Gastroesophageal sphincter (tissue), 4 donors: ENCODE measurements around the gene SLC6A9. TPM values are rescaled to one million over a fixed set of nuclear protein-coding genes. Genes with fewer than 3 reads are reported as not detected.

Experiments
- ATAC-seq: fragments of 150-250 bp; one replicate; pipeline ENCODE4 v1.9.1; 2016; ENCODE audit warnings: mild to moderate bottlenecking, moderate library complexity
- H3K27ac ChIP-seq, 4 donors: fragments of 200-600 bp; sonication (generic) in 3 of 4; 1 replicate in 3 of 4; 2 replicates in 1 of 4; pipeline ENCODE4 v1.5.1; 2016 to 2019
- H3K27me3 ChIP-seq: fragments of 200-600 bp; sonication (generic); one replicate; pipeline ENCODE4 v1.5.1; 2019
- H3K36me3 ChIP-seq, 2 donors: fragments of 200-600 bp; sonication (generic); one replicate each; pipeline ENCODE4 v1.5.1; 2019; ENCODE audit warnings: control low read depth in 1 of 2
- H3K4me1 ChIP-seq, 3 donors: fragments of 200-600 bp; sonication (generic); 1 replicate in 2 of 3; 2 replicates in 1 of 3; pipeline ENCODE4 v1.5.1; 2016 to 2019; ENCODE audit warnings: control low read depth in 2 of 3
- H3K4me3 ChIP-seq, 2 donors: fragments of 200-600 bp; sonication (generic); one replicate each; pipeline ENCODE4 v1.5.1; 2019; ENCODE audit warnings: mild to moderate bottlenecking in 1 of 2, moderate library complexity in 1 of 2
- H3K9me3 ChIP-seq, 3 donors: fragments of 200-600 bp; sonication (generic); one replicate each; pipeline ENCODE4 v1.5.1; 2017 to 2019; ENCODE audit warnings: control low read depth in 2 of 3
- CTCF ChIP-seq, 4 experiments: fragments of 200-600 bp in 2 of 4; fragments of 450-650 bp in 2 of 4; sonication (generic) in 1 of 4; IDR thresholded peaks; one replicate each; pipeline ENCODE4 v1.5.1; 2017 to 2019; ENCODE audit warnings: antibody characterized with exemption in 4 of 4, mild to moderate bottlenecking in 2 of 4, moderate library complexity in 2 of 4
- EP300 ChIP-seq: sonication (generic); formaldehyde crosslinking; IDR thresholded peaks from one replicate; pipeline ENCODE4 v1.6.1; 2017; ENCODE audit warnings: antibody characterized with exemption, mild to moderate bottlenecking
- POLR2A ChIP-seq, 2 donors: fragments of 450-650 bp; IDR thresholded peaks; one replicate each; pipeline ENCODE4 v1.6.1; 2017; ENCODE audit warnings: antibody characterized with exemption in 2 of 2, mild to moderate bottlenecking in 2 of 2, moderate library complexity in 1 of 2
- POLR2AphosphoS5 ChIP-seq: sonication (generic); formaldehyde crosslinking; IDR thresholded peaks from one replicate; pipeline ENCODE4 v1.6.1; 2017; ENCODE audit warnings: antibody characterized with exemption
- WGBS, 2 donors: methylation state at CpG; one replicate each; pipeline ENCODE4 v1.1.5; 2018; ENCODE audit warnings: low coverage in 1 of 2; 5-methylcytosine and 5-hydroxymethylcytosine counted together
- total RNA-seq, 4 donors: library from RNA; depleted of rRNA; stranded (reverse); fragments of >200 nt; gene quantifications; one replicate each; pipeline ENCODE4 v1.1.0, GENCODE V29; 2016

The SLC6A9 gene
- total RNA-seq, 4 donors from 2014 or later = 1.8 to 14.2 (median 7.5) TPM

- peaks cover 0 to 55% of the 10 kb centered on the region in 2 donors for H3K36me3 ChIP-seq
- no peak for ATAC-seq
- WGBS, 2 donors = 86% methylated on average over 1 of the region's 8 CpGs; no CpG with 5 or more reads in 1 of the 2 donors
- H3K9me3 ChIP-seq = no peaks in the 10 kb centered on the region
- H3K27ac ChIP-seq = no peak overlapping the region
- H3K4me1 ChIP-seq = peaks cover 4 to 37% (median 19%) of the 10 kb centered on the region in 3 donors
- TF ChIP-seq POLR2AphosphoS5 (no peak), CTCF (IDR thresholded peaks at IDR 0.05) (no peak), EP300 (no peak), POLR2A (IDR thresholded peaks at IDR 0.05) (no peak)
- no peak overlapping the region for H3K4me3 ChIP-seq
- H3K27me3 ChIP-seq = no peaks in the 10 kb centered on the region
These were observed 49.0 kb downstream of the SLC6A9 start for GRCh38 chr1:43982241-43982640.

- no peak for TF ChIP-seq EP300
- no peak for TF ChIP-seq POLR2A (IDR thresholded peaks at IDR 0.05)
- no peak for TF ChIP-seq POLR2AphosphoS5
- no peak for TF ChIP-seq CTCF (IDR thresholded peaks at IDR 0.05)
- Histone ChIP-seq H3K4me1 (peaks cover 4 to 43% (median 25%) of the 10 kb centered on the region in 3 donors), H3K27me3 (no peaks in the 10 kb centered on the region), H3K9me3 (no peaks in the 10 kb centered on the region), H3K36me3 (peaks cover 0 to 61% of the 10 kb centered on the region in 2 donors), H3K27ac (no peak overlapping the region), H3K4me3 (no peak overlapping the region)
- ATAC-seq = no peak
- 92 to 97% methylated on average over 2 to 10 of the region's 20 CpGs for WGBS, 2 donors
These were observed 49.6 kb downstream of the SLC6A9 start for GRCh38 chr1:43981636-43982035.

GRCh38 chr1:43981135-43981491 lies 50.1 kb downstream of the SLC6A9 start:
- 86 to 90% methylated on average over 2 to 4 of the region's 20 CpGs for WGBS, 2 donors
- no peaks in the 10 kb centered on the region for H3K27me3 ChIP-seq
- H3K4me3 ChIP-seq = no peak overlapping the region
- H3K9me3 ChIP-seq = no peaks in the 10 kb centered on the region
- peaks cover 4 to 48% (median 30%) of the 10 kb centered on the region in 3 donors for H3K4me1 ChIP-seq
- H3K36me3 ChIP-seq = peaks cover 0 to 62% of the 10 kb centered on the region in 2 donors
- no peak for TF ChIP-seq CTCF (IDR thresholded peaks at IDR 0.05)
- no peak for TF ChIP-seq POLR2A (IDR thresholded peaks at IDR 0.05)
- no peak for TF ChIP-seq EP300
- ATAC-seq = no peak
- no peak overlapping the region for H3K27ac ChIP-seq

GRCh38 chr1:43980255-43981134 lies 50.8 kb downstream of the SLC6A9 start:
- 53 to 72% methylated on average over 3 to 6 of the region's 13 CpGs for WGBS, 2 donors
- peaks cover 4 to 54% (median 37%) of the 10 kb centered on the region in 3 donors for H3K4me1 ChIP-seq
- H3K4me3 ChIP-seq = peak overlapping the region in 1 of 2 donors; percentile 88

More at GRCh38 chr1:43980255-43981134, 50.8 kb downstream of the SLC6A9 start:
- Histone ChIP-seq H3K9me3 (no peaks in the 10 kb centered on the region), H3K36me3 (peaks cover 0 to 57% of the 10 kb centered on the region in 2 donors), H3K27me3 (no peaks in the 10 kb centered on the region), H3K27ac (peak overlapping the region in 3 of 4 donors; percentile 54 to 80 (median 67))
- no peak for TF ChIP-seq CTCF (IDR thresholded peaks at IDR 0.05)
- TF ChIP-seq POLR2AphosphoS5 = no peak
- TF ChIP-seq EP300 = no peak
- no peak for TF ChIP-seq POLR2A (IDR thresholded peaks at IDR 0.05)
- ATAC-seq = no peak
